ENCODE data around the gene XRCC3.

The XRCC3 gene

GRCh38 chr14:103763730-103764488, 48.7 kb upstream of the XRCC3 start:
- no peaks in the 10 kb centered on the region for H3K4me1 ChIP-seq (ENCODE audit: control insufficient read depth, insufficient read depth, low read length)
- ChIA-PET POLR2A (no interaction called here), CTCF (interaction anchor here (0.5 kb wide), 1 partner anchor 41 kb away, joined by 3 read pairs; no protein-coding TSS in a partner anchor)
- peaks cover 0 to 7% of the 10 kb centered on the region in 2 experiments; a peak in 2 of 3 replicates for H3K36me3 ChIP-seq (ENCODE audit: control insufficient read depth in 2 of 2, insufficient read depth in 1 of 2, low read length in 2 of 2)
- no peaks in the 10 kb centered on the region for H3K9me3 ChIP-seq (ENCODE audit: control insufficient read depth, insufficient read depth, low read depth, low read length)
- H3K27ac ChIP-seq (ENCODE audit: extremely low read depth, low read depth, low read length), result no peak overlapping the region
- no peak overlapping the region for H3K4me3 ChIP-seq (ENCODE audit: low read depth, low read length)
- no peak for TF ChIP-seq ZNF324 (tag by site-specific recombination; IDR thresholded peaks at IDR 0.05)

- H3K4me3 ChIP-seq (ENCODE audit: low read depth, low read length), result no peak overlapping the region
- ChIA-PET CTCF (no interaction called here), POLR2A (no interaction called here)
- peaks cover 0 to 7% of the 10 kb centered on the region in 2 experiments; a peak in 2 of 3 replicates for H3K36me3 ChIP-seq (ENCODE audit: control insufficient read depth in 2 of 2, insufficient read depth in 1 of 2, low read length in 2 of 2)
- no peak overlapping the region for H3K27ac ChIP-seq (ENCODE audit: extremely low read depth, low read depth, low read length)
- H3K9me3 ChIP-seq (ENCODE audit: control insufficient read depth, insufficient read depth, low read depth, low read length), result no peaks in the 10 kb centered on the region
- no peaks in the 10 kb centered on the region; the same call in 1 of the 2 replicates for H3K4me1 ChIP-seq (ENCODE audit: control insufficient read depth, insufficient read depth, low read length)
- TF ChIP-seq ZBTB7A (tag by site-specific recombination; IDR thresholded peaks at IDR 0.05; ENCODE audit: low read depth) (no peak), EGR2 (tag by site-specific recombination; IDR thresholded peaks at IDR 0.05; ENCODE audit: low read depth) (peak; percentile 87), ZFHX2 (tag by site-specific recombination; conservative IDR thresholded peaks at IDR 0.05) (peak; percentile 93)
Observed at GRCh38 chr14:103762541-103762940, 47.3 kb upstream of the XRCC3 start.

GRCh38 chr14:103762036-103762435, 46.8 kb upstream of the XRCC3 start:
- Histone ChIP-seq H3K9me3 (ENCODE audit: control insufficient read depth, insufficient read depth, low read depth, low read length) (no peaks in the 10 kb centered on the region), H3K4me1 (ENCODE audit: control insufficient read depth, insufficient read depth, low read length) (no peaks in the 10 kb centered on the region; the same call in 1 of the 2 replicates), H3K4me3 (ENCODE audit: low read depth, low read length) (no peak overlapping the region), H3K36me3 (ENCODE audit: control insufficient read depth in 2 of 2, insufficient read depth in 1 of 2, low read length in 2 of 2) (peaks cover 0 to 7% of the 10 kb centered on the region in 2 experiments; a peak in 2 of 3 replicates), H3K27ac (ENCODE audit: extremely low read depth, low read depth, low read length) (no peak overlapping the region)
- POLR2A ChIA-PET, result no interaction called here
- CTCF ChIA-PET, result no interaction called here
- TF ChIP-seq ZNF423 (tag by site-specific recombination; IDR thresholded peaks at IDR 0.05), result no peak
- no peak for TF ChIP-seq ZNF114 (tag by site-specific recombination; IDR thresholded peaks at IDR 0.05)
- TF ChIP-seq ZNF837 (tag by site-specific recombination; IDR thresholded peaks at IDR 0.05), result no peak
- TF ChIP-seq, protein P1, sequence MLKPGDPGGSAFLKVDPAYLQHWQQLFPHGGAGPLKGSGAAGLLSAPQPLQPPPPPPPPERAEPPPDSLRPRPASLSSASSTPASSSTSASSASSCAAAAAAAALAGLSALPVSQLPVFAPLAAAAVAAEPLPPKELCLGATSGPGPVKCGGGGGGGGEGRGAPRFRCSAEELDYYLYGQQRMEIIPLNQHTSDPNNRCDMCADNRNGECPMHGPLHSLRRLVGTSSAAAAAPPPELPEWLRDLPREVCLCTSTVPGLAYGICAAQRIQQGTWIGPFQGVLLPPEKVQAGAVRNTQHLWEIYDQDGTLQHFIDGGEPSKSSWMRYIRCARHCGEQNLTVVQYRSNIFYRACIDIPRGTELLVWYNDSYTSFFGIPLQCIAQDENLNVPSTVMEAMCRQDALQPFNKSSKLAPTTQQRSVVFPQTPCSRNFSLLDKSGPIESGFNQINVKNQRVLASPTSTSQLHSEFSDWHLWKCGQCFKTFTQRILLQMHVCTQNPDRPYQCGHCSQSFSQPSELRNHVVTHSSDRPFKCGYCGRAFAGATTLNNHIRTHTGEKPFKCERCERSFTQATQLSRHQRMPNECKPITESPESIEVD (tag by site-specific recombination; IDR thresholded peaks at IDR 0.05), result no peak
- no peak for TF ChIP-seq ZNF169 (tag by site-specific recombination; IDR thresholded peaks at IDR 0.05)
- TF ChIP-seq, protein P2, sequence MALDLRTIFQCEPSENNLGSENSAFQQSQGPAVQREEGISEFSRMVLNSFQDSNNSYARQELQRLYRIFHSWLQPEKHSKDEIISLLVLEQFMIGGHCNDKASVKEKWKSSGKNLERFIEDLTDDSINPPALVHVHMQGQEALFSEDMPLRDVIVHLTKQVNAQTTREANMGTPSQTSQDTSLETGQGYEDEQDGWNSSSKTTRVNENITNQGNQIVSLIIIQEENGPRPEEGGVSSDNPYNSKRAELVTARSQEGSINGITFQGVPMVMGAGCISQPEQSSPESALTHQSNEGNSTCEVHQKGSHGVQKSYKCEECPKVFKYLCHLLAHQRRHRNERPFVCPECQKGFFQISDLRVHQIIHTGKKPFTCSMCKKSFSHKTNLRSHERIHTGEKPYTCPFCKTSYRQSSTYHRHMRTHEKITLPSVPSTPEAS (tag by site-specific recombination; IDR thresholded peaks at IDR 0.05), result no peak
- TF ChIP-seq ZNF473 (tag by site-specific recombination; IDR thresholded peaks at IDR 0.05), result no peak
- TF ChIP-seq ZNF248 (tag by site-specific recombination; IDR thresholded peaks at IDR 0.05), result no peak
- TF ChIP-seq, protein P3, sequence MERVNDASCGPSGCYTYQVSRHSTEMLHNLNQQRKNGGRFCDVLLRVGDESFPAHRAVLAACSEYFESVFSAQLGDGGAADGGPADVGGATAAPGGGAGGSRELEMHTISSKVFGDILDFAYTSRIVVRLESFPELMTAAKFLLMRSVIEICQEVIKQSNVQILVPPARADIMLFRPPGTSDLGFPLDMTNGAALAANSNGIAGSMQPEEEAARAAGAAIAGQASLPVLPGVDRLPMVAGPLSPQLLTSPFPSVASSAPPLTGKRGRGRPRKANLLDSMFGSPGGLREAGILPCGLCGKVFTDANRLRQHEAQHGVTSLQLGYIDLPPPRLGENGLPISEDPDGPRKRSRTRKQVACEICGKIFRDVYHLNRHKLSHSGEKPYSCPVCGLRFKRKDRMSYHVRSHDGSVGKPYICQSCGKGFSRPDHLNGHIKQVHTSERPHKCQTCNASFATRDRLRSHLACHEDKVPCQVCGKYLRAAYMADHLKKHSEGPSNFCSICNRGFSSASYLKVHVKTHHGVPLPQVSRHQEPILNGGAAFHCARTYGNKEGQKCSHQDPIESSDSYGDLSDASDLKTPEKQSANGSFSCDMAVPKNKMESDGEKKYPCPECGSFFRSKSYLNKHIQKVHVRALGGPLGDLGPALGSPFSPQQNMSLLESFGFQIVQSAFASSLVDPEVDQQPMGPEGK (tag by site-specific recombination; IDR thresholded peaks at IDR 0.05), result no peak
- no peak for TF ChIP-seq ZNF549 (tag by site-specific recombination; IDR thresholded peaks at IDR 0.05)
- TF ChIP-seq ZNF354C (tag by site-specific recombination; IDR thresholded peaks at IDR 0.05; ENCODE audit: borderline replicate concordance, low read depth), result no peak
- no peak for TF ChIP-seq KLF9 (tag by site-specific recombination; IDR thresholded peaks at IDR 0.05; ENCODE audit: low read depth)
- TF ChIP-seq ZNF433 (tag by site-specific recombination; IDR thresholded peaks at IDR 0.05; ENCODE audit: low read depth), result no peak
- TF ChIP-seq, protein P4, sequence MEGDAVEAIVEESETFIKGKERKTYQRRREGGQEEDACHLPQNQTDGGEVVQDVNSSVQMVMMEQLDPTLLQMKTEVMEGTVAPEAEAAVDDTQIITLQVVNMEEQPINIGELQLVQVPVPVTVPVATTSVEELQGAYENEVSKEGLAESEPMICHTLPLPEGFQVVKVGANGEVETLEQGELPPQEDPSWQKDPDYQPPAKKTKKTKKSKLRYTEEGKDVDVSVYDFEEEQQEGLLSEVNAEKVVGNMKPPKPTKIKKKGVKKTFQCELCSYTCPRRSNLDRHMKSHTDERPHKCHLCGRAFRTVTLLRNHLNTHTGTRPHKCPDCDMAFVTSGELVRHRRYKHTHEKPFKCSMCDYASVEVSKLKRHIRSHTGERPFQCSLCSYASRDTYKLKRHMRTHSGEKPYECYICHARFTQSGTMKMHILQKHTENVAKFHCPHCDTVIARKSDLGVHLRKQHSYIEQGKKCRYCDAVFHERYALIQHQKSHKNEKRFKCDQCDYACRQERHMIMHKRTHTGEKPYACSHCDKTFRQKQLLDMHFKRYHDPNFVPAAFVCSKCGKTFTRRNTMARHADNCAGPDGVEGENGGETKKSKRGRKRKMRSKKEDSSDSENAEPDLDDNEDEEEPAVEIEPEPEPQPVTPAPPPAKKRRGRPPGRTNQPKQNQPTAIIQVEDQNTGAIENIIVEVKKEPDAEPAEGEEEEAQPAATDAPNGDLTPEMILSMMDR (tag by site-specific recombination; IDR thresholded peaks at IDR 0.05), result no peak
- no peak for TF ChIP-seq ZNF146 (tag by site-specific recombination; IDR thresholded peaks at IDR 0.05)
- no peak for TF ChIP-seq ZNF791 (tag by site-specific recombination; IDR thresholded peaks at IDR 0.05)
- TF ChIP-seq, protein P5, sequence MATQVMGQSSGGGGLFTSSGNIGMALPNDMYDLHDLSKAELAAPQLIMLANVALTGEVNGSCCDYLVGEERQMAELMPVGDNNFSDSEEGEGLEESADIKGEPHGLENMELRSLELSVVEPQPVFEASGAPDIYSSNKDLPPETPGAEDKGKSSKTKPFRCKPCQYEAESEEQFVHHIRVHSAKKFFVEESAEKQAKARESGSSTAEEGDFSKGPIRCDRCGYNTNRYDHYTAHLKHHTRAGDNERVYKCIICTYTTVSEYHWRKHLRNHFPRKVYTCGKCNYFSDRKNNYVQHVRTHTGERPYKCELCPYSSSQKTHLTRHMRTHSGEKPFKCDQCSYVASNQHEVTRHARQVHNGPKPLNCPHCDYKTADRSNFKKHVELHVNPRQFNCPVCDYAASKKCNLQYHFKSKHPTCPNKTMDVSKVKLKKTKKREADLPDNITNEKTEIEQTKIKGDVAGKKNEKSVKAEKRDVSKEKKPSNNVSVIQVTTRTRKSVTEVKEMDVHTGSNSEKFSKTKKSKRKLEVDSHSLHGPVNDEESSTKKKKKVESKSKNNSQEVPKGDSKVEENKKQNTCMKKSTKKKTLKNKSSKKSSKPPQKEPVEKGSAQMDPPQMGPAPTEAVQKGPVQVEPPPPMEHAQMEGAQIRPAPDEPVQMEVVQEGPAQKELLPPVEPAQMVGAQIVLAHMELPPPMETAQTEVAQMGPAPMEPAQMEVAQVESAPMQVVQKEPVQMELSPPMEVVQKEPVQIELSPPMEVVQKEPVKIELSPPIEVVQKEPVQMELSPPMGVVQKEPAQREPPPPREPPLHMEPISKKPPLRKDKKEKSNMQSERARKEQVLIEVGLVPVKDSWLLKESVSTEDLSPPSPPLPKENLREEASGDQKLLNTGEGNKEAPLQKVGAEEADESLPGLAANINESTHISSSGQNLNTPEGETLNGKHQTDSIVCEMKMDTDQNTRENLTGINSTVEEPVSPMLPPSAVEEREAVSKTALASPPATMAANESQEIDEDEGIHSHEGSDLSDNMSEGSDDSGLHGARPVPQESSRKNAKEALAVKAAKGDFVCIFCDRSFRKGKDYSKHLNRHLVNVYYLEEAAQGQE (tag by site-specific recombination; IDR thresholded peaks at IDR 0.05), result no peak

All from HEK293 (cell line).